NCI-H69 (cell line): ENCODE results near the gene CDH20.

Experiments used
- DNase-seq: peaks from one replicate; lab custom pipeline; 2025; lab: John Stamatoyannopoulos, UW

Gene CDH20

DNA sequence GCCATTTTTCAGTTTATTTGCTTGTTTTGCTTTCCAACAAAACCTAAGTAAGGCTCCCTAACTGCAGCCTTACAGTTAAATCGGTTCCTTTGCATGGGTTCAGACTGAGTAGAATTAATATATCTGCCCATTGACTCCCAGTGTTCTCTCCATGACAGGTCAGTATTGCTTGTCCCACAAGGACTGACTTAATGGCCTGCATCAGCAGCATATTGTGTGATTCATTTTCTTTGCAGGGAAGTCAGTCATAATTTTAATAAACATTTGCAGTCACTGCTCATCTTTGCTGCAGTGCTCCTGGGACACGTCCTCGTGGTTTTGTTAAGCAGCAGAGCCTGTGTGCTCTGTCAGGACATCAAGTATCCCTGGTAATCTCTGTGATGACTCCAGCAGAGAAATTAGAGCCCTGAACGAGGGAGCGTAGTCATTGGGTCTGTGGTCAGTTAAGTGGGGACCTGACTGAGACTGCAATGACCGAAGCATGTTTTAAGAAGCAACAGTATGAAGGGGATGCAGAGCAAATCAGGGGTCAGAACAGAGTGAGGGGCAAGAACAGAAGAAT, 93.3 kb downstream of the CDH20 start:
- no peak for DNase-seq

DNA sequence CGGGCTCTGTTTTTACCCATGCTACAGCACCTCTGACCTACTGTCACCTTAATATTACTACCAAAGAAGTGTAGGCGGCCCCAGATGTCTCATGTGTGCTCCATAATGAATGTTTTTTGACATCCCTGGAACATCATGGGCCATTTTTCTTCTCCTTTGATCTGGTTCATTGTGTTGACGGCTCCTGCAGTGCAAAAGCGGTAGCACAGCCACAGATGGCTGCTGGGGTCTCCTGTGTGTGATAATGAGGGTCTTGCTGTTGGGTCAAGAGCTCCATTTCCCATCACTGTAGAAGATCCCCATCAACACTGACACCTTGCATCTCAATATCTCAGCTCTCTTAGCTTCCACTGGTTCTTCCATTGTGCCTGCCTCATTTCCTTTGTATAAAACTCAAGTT, 95.0 kb downstream of the CDH20 start:
- DNase-seq, result peak; percentile 68

DNA sequence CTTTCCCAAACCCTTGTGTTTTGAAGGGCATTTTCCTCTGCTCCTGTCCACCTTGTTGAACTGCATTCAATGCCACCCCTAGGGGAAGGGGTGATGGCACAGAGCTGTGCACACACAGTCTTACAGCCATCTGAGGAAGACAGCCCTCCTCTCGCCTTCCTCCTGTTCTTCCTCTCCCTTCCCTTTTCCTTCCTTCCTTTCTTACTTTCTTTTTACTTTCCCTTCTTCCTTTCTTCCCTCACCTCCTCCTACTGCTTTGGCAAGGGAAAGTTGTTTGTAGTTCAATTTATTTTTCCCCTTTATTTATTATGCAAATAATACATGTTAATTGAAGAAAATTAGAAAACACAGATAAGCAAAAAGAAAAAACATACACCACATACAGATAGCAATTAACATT, 99.4 kb downstream of the CDH20 start:
- no peak for DNase-seq

DNA sequence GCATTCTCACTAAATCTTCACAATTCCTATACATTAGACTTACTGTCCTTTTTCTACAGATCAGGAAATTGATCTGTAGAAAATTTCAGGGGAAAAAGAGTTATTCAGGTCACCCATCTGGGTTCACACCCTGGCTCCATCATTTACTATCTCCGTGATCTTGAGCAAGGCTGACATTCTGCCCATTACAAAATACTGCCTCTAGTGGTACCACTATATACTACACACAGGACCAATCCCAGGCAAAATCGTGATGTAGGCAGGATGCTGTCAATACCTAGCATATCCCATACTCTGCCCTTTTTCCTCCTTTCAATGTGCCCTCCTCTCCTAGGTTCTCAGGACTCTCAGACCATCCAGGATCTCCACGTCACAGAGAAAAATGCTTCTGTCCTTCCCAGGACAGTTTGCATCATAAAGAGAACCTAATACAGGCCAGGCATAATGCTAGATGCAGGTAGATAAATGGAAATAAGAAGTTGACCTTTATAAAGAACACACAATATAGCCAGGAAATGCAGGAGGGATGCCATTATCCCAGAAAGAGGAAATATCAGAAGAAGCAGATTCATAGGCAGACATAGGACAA, 101.9 kb downstream of the CDH20 start:
- DNase-seq, result peak; percentile 81

DNA sequence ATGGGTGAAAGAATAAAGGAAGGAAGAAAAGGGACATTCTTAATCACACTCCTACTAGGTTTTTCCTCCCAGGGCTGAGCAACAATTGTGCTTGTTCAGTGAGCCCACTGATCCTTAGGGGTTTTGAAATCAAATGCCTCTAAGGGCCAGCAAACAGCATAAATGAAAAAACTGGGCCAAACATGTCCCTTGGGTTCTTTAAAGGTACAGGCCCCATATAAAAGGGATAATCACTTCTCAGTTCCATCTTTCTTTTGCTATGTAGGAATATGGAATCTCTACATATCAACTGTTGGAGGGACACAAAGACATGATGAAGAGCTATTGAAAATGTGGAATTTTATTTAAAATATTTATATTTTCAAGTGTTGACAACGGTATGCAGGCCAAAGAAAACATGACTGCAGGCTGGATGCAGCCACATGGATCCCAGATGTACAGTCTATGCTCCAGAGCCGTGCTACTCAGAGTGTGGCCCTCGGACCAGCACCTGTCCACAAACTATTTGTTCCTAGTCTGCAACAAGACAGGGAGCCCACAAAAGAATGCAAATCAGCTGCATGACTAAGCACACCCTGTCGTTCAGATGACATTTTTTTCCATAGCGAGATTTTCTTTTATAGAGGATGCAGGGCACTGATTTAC, 110.0 kb downstream of the CDH20 start:
- DNase-seq, result no peak

DNA sequence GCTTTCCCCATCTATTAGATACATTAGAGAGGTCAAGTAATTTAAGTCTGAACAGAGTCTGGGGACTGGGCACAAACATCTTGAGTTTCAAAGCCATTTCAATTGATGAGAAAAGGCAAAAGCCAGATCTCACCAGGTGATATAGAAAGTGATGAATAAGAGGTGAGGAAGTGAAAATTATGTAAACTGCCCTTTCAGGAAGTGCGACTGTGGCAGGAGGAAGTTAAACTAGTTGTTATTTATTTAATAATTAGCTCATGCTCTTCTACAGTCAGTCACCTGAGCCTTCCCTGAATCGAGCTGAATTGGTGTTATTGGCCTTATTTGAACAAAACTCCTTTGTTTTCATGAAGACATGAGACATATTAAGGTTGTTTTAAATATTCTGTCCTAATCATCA, 115.1 kb downstream of the CDH20 start:
- DNase-seq, result peak; percentile 67

DNA sequence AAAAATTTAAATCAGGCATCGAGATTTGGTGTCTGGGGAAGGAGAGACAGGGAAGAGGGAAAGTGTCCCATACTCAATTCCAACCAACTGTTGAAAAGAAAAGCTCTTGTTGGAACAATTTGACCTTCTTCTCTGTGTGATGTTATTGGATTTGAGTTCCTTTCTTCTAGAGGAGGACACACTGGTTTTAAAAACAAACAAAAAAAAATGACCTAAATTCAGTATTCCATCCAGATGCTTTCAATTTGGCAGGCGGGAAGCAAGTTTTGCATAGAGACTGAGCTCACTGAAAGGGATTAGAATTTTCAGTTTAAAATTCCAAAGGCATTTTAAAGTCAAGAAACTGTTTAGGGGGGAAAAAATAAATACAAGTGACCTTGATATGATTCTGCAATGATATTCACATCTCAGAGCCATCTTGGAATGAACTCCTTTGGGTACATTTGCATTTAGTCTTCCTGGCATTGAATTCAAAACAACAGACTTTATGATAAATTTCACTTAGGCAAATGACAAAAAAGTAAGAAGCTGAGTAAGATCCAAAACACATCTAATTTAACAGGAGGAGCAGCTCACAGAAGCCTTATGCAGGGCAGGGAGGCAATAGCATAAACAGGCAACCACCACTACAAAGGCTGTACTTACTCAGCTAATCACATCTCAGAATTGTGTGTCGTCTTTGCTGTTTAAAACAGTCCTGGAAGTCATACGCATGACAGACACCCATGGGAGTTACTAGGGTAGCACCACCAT, 126.8 kb downstream of the CDH20 start:
- DNase-seq, result peak; percentile 33

DNA sequence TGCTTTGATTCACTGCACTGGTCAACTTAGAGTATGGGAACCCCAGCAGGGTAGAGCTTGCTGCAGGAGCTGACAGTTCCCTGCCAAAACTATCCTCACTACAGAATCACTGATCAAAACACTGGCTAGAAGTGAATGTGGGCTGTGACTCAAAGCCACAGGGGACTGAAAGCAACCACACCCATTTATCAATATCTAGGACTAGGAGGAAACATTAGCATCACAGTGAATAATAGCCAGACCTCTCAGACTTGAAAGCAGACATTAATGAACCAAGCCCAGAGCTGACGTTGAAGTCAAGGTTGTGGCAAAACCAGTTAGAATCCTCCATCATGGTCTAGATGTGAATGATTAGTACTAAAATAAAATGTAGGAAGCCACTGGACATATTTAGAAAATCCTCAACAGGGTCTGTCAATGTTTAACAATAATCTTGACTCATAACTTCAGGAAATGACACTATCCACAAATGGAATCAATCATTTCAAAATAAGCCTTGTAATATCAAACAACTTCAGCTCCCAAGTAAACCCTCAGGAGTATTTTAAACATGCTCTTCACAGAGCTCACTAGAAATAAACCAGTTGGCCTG, 131.4 kb downstream of the CDH20 start:
- DNase-seq, result peak; percentile 78

DNA sequence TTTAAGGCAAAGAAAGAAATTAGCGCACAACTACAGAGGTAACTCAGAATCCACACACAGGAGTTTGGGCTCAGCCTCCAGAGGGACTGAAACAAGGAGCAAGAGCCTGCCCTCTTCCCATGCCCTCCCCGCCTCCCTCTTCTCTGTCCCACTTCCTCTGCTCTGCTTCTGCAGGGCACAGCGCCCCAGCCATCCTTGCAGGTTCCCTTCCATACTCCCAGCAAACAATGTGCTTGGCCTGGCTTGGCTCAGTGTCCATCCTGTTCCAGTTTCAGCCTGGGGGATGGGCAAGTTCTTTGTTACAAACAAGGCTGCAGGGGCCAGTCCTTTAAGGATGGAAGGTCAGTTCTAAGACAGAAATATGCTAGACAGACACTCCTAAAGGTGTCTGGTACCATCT, 133.5 kb downstream of the CDH20 start:
- DNase-seq, result peak; percentile 50

DNA sequence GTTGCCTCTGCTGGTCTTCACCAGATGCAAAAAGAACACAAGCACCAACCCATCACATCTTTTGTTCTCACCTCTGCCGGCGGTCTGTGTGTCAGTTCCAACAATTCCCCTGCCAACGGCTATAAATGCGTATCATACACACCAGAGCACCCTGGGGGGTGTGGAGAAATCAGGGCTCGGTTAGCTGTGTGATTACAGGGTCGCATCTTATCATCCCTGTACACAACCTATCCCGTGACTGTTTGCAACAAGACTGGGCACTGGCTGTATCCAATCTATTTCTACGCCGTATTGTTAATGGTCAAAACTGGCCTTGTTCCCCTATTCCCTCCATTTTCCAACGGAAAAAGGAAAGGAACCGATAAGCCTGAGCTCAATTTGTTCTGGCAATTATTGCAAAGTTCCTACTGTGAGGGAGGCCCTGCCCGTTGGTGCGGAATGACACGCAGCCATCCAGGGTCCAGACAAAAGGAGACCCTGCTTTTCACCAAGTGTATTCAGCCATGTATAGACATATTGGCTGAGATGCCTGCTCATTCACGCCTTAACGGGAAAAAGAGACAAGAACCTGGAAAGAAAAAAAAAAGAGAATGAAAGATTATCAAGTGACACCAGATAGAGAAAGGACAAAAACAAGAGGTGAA, 136.9 kb downstream of the CDH20 start:
- DNase-seq, result peak; percentile 99

DNA sequence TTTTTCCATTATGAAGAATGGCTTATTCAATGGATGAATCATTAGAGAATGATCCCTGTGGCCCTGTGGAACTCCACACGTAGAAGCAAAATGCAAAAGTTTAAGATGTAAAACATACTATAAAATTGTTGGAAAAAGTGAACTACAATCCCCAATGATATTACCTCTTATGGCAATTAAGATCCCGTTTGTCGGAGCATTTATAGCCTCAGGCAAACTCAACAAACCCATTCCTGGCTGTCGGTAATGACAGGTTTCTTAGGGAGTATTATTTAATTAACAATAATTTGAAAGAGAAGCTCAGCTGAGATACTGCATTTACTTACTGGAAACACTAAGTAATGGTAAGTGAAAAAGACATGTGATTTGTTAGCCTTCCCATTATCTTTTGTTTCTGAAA, 138.3 kb downstream of the CDH20 start:
- peak; percentile 99 for DNase-seq

DNA sequence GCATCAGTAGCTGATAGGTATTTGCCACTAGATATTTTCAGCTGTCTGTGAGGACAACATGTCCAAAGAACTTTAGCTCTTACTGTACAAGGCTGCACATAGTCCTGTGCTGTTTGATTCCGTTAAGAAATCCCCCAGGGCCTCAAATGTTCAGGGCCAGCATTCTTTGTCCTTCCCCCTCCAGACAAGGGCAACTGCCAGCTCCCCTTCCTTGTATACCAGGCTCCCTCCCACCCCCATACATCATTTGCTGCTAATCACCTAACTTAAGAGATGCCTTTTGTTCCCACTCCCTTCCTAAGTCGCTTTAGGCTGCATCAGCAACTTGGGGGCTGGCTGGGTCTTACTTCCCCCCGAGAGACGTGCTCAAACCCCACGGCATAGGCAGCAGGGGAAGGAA, 138.7 kb downstream of the CDH20 start:
- no peak for DNase-seq

DNA sequence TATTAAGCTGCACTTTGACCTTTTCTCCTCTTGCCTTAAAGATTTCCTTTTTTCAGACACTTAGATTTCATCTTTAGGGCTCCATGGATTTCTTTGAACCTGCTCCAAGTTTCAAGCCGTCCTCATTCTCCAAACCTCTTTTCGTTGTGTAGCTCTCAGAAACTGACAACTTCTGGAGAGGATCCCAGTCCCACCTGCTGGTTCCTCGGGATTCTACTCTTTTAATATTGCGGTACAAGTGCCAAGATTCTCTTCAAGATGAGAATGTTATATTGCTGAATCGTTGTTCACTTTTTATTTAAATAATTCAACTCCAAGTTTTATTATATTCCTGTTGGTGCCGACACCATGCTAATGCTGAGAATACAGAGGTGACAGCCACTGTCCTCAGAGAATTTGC, 141.1 kb downstream of the CDH20 start:
- DNase-seq, result no peak

DNA sequence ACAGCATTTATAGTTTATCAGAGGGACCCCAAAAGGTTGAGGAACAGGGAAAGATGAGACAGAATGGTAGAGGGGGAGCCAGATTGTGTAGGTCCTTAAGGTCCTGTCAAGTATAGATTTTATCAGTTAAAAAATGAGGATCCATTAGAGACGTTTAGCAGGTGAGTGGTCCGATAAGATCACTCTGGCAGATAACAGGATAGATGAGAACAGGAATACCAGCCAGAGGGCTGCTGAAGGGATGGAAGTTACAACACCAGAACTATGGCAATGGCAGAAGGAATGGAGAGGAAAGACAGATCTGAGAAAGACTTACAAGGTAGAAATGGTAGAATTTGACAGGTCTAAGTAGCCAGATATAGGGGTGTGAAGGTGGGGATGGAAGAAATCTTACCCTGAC, 141.7 kb downstream of the CDH20 start:
- DNase-seq, result no peak

DNA sequence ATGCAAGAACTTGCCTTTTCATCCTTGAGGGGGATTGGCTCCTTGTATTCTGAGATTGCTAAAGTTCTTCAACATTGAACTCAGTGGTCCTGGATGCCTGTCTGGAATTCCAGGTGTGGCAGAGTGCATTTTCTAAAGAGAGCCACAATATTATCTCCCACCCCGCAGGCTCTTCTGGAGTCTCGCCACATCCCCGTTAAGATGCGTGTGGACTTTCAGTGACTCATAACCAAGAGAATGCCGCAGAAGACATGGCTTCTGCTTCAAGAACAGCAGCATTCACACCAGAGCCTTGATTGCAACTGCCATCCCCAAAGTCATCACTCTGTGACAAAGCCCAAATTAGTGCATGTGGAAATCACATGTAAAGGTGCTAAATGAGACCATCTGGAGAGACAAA, 142.7 kb downstream of the CDH20 start:
- DNase-seq, result peak; percentile 32

DNA sequence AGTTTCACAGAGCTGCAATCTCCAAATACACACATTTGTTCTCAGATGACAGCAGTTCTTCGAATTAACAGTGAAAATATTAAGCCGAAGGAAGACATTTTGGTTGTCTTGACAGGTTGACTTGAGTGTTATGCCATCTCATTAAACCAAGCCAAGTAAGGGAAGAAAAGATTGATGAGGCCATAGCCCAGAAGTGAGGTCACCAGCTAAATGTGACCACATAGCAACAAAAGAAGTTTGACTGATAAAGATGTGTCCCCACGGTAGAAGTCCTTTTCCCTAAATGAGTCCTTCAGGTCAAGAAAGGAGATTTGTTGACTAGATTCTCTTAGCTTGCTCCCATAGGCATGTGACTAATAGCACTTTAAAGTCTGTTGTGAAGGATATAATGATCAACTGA, 156.1 kb downstream of the CDH20 start:
- no peak for DNase-seq

DNA sequence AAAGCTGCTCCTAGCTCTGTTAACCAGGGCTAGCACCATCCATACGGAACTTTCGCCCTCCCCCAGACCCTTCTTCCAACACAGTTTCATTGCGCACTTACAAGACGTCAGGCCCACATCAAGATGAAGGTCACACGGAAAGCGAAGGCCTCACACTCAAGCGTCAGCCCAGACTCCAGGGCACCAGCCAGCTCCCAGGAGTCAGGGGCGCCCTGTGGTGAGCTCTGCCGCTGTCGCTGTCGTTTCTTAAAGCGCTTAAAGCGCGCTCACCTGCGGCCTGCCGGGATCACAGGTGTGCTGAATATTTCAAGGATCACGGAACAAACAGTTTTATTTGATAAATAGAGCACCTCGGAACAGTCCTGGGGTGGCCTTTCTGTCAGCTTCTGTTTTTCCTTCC, 163.1 kb downstream of the CDH20 start:
- DNase-seq, result peak; percentile 87

DNA sequence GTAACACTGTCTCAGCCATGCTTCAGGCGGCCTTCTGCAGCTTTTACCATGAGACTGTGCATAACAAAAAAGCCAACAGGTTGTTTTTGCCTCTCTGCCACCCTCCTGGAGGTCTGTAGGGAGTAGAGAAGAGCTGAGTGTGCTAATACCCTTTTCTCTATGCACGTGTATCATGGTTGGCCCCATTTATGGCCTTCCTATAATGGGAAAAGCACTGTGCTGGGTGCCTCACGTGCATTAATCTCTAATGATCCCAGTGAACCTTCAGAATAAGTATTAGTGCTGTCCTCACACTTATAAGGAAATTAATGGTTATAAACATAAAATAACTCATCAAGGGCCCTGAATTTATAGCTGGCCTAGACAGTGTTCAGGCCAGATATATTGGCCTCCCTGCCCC, 164.2 kb downstream of the CDH20 start:
- DNase-seq, result peak; percentile 55

DNA sequence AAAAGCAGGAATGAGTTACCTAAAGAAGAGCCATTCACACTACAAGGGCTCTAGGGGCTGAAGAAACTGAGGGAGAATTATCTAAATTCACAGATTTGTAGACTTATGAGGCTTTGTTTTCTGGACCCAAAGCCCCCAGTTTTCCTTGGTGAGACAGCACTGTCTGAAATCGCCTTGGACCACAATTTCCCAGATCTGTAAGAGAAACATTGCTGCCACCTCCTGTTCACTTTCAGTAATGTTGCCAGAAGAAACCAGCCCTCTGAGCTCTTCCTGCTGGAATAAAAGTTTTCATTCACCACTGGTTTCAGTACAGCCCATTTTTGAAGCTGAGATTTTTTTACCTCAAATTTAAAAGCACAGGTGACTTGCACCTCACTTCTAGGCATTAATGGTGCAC, 169.2 kb downstream of the CDH20 start:
- peak; percentile 90 for DNase-seq

DNA sequence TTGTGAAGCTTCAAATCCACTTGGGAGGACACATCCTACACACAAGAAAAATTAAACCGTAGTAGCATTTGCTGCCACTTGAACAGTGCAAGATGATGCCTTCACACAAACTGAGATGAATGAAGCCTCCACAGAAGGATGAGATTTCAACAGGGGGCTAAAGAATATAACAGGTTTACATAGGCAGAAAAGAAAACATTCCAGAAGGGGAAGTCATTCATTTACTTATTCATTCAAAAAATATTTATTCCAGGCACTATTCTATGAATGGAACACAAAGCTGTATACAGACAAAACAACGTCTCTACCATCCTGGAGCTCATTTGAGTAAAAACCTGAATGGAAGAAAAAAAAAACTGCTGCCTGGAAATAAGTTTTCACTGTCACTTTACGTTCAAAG, 170.5 kb downstream of the CDH20 start:
- no peak for DNase-seq

DNA sequence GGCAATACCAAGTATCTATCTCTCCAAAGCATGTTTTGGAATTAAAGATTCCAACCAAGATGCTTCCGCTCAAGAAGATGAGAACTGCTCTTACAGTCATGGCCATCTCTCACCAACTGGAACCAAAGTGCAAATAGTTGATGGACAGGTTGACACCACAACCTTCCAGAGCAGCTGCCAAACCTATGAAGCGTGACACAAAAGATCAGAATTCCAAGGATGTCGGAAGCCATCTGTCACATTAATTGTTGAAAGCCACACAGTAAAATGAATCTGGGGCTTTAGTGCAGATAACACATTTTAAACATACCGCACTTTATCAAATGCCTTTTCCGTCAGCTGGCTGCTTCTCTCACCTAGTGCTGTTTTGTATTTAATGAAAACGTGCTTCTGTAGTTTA, 195.7 kb downstream of the CDH20 start:
- DNase-seq, result peak; percentile 71

DNA sequence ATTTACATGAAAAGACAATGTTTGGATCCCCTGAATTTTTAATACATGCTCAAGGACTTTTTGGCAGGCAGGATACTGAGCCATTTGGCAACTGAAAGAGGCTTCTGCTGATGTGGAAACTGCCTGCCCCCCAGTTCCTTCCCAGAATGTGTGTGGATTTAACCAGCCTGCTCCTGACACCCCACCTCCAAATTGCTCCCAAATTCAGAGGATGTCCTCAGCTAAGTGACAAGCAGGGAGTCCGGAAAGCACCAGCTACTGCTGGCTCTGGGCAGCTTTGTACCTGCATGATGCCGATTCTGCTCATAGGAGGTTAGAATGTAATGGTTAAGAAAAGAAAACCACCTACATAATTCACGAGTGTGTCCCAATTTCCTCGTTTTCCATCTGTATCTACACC, 197.5 kb downstream of the CDH20 start:
- DNase-seq, result peak; percentile 60
